SH-SY5Y (cell line): ENCODE results near the gene MAP3K14.

ENCODE experiments used
- GATA2 ChIP-seq: IDR thresholded peaks from 2 replicates; pipeline ENCODE4 v1.6.1; 2011; ENCODE audit warnings: mild to moderate bottlenecking, low read depth, low read length
- GATA3 ChIP-seq: IDR thresholded peaks from 2 replicates; pipeline ENCODE4 v1.6.1; 2011; ENCODE audit warnings: low read depth, mild to moderate bottlenecking, low read length, moderate library complexity

GRCh38 chr17:45241328-45242028, 75.3 kb downstream of the MAP3K14 start:
- no peak for TF ChIP-seq GATA2
- no peak for TF ChIP-seq GATA3
